Astrocyte (in vitro differentiated cells and primary cell): Measurements from ENCODE around the gene OSBPL6. TPM values are rescaled to one million over a fixed set of nuclear protein-coding genes. Genes with fewer than 3 reads are reported as not detected.

Experiments used
- DNase-seq: peaks from one replicate; pipeline ENCODE4 v3.0.0-alpha.2; 2010; ENCODE audit warnings: low read depth
- FAIRE-seq: peaks from 2 replicates; lab custom pipeline; 2011; peaks lifted over from hg19 to GRCh38; lab: Jason Lieb, UNC
- H2AFZ ChIP-seq: 2 replicates; pipeline ENCODE4 v1.6.0; 2012; ENCODE audit warnings: low read depth, low read length, inconsistent platforms
- H3K27ac ChIP-seq: 2 replicates; pipeline ENCODE4 v1.5.1; 2011; ENCODE audit warnings: low read depth, low read length, inconsistent platforms
- H3K27me3 ChIP-seq: 2 replicates; pipeline ENCODE4 v1.6.0; 2011; ENCODE audit warnings: low read length, inconsistent platforms; ENCODE audit not compliant: insufficient read depth
- H3K36me3 ChIP-seq: 2 replicates; pipeline ENCODE4 v1.5.1; 2011; ENCODE audit warnings: low read length, inconsistent platforms; ENCODE audit not compliant: insufficient read depth
- H3K4me1 ChIP-seq: 2 replicates; pipeline ENCODE4 v1.5.1; 2011; ENCODE audit warnings: low read length, inconsistent platforms; ENCODE audit not compliant: insufficient read depth
- H3K4me2 ChIP-seq: 2 replicates; pipeline ENCODE4 v1.6.0; 2012; ENCODE audit warnings: low read length, inconsistent platforms
- H3K4me3 ChIP-seq: 2 replicates; pipeline ENCODE4 v1.5.1; 2011; ENCODE audit warnings: low read depth, mild to moderate bottlenecking, low read length, inconsistent platforms; ENCODE audit not compliant: insufficient read depth
- H3K79me2 ChIP-seq: 2 replicates; pipeline ENCODE4 v1.6.0; 2012; ENCODE audit warnings: mild to moderate bottlenecking, low read length, inconsistent platforms; ENCODE audit not compliant: insufficient read depth
- H3K9ac ChIP-seq: 2 replicates; pipeline ENCODE4 v1.6.0; 2012; ENCODE audit warnings: mild to moderate bottlenecking, low read length, inconsistent platforms
- H3K9me3 ChIP-seq: 2 replicates; pipeline ENCODE4 v1.5.1; 2012; ENCODE audit warnings: low read depth, mild to moderate bottlenecking, low read length, inconsistent platforms; ENCODE audit not compliant: insufficient read depth
- H4K20me1 ChIP-seq: 2 replicates; pipeline ENCODE4 v1.6.0; 2012; ENCODE audit warnings: low read length, inconsistent platforms; ENCODE audit not compliant: insufficient read depth
- H3K27ac Mint-ChIP-seq: one replicate; pipeline ENCODE4 v1.8.0; 2021; ENCODE audit warnings: mild to moderate bottlenecking, mixed read lengths; ENCODE audit not compliant: unreplicated experiment
- H3K27me3 Mint-ChIP-seq: one replicate; pipeline ENCODE4 v1.8.0; 2021; ENCODE audit warnings: low read depth, mixed read lengths; ENCODE audit not compliant: unreplicated experiment
- H3K36me3 Mint-ChIP-seq: one replicate; pipeline ENCODE4 v1.8.0; 2021; ENCODE audit warnings: low read depth, mixed read lengths; ENCODE audit not compliant: unreplicated experiment
- H3K4me1 Mint-ChIP-seq: one replicate; pipeline ENCODE4 v1.8.0; 2021; ENCODE audit warnings: low read depth, mixed read lengths; ENCODE audit not compliant: unreplicated experiment
- H3K4me3 Mint-ChIP-seq: one replicate; pipeline ENCODE4 v1.8.0; 2021; ENCODE audit warnings: mild to moderate bottlenecking, moderate library complexity, mixed read lengths; ENCODE audit not compliant: unreplicated experiment
- H3K9me3 Mint-ChIP-seq: one replicate; pipeline ENCODE4 v1.8.0; 2021; ENCODE audit warnings: mild to moderate bottlenecking, mixed read lengths; ENCODE audit not compliant: unreplicated experiment
- EZH2 ChIP-seq: IDR thresholded peaks from 2 replicates; pipeline ENCODE4 v1.6.1; 2012; ENCODE audit warnings: mild to moderate bottlenecking, low read length, inconsistent platforms; ENCODE audit not compliant: insufficient read depth
- total RNA-seq: library from RNA; stranded (reverse); gene quantifications from 2 replicates; pipeline ENCODE4 v1.2.1, GENCODE V29; 2021
- TF ChIP-seq, protein P1 (sequence below): IDR thresholded peaks from 2 replicates; pipeline ENCODE4 v1.5.1; 2011; ENCODE audit warnings: low read depth, mild to moderate bottlenecking, inconsistent platforms, low read length, moderate library complexity; ENCODE audit not compliant: insufficient read depth

The OSBPL6 gene
- total RNA-seq, 1 donor from 2014 or later, result 13.4 TPM

DNA sequence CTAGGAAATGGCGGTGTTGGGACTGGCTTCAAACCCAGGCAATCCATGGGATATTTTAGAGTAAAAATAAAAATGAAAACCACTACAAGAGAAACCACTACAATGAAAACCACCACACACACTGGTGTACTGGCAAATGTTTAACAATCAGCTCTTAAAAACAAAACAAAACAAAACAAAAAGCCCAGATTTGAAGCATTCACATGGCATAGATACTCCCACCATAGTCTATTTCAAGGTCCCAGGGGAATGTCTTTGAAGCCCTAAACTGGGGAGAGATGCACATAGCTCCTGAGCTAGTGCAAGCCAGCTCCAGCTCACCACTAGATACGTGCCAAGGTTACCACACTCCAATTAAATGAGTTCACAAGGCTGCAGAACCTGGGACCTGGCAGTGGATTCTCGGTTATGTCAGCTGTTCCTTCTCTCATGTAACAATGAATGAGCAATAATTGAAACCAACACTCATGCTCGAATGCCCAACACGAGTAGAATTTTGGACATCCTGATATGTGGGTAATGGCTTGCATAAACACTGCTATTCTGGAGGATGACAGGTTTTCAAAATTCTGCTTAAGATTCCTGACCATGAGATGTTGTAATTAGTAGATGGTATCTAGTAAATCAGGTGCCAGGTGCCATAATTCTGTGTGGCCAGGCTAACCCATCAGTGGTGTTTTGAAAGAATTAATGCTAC is 102.2 kb downstream of the OSBPL6 start:
- Histone ChIP-seq H3K36me3 (no peaks in the 10 kb centered on the region), H3K4me1 (no peaks in the 10 kb centered on the region), H3K79me2 (no peaks in the 10 kb centered on the region), H3K4me3 (no peak overlapping the region), H3K9me3 (no peaks in the 10 kb centered on the region), H3K4me2 (no peak overlapping the region), H3K27ac (no peak overlapping the region), H4K20me1 (no peaks in the 10 kb centered on the region), H2AFZ (no peak overlapping the region), H3K27me3 (no peaks in the 10 kb centered on the region), H3K9ac (no peak overlapping the region)
- H3K4me3 Mint-ChIP-seq, result no peak overlapping the region
- H3K9me3 Mint-ChIP-seq, result no peaks in the 10 kb centered on the region
- no peak for TF ChIP-seq EZH2
- TF ChIP-seq, protein P1, sequence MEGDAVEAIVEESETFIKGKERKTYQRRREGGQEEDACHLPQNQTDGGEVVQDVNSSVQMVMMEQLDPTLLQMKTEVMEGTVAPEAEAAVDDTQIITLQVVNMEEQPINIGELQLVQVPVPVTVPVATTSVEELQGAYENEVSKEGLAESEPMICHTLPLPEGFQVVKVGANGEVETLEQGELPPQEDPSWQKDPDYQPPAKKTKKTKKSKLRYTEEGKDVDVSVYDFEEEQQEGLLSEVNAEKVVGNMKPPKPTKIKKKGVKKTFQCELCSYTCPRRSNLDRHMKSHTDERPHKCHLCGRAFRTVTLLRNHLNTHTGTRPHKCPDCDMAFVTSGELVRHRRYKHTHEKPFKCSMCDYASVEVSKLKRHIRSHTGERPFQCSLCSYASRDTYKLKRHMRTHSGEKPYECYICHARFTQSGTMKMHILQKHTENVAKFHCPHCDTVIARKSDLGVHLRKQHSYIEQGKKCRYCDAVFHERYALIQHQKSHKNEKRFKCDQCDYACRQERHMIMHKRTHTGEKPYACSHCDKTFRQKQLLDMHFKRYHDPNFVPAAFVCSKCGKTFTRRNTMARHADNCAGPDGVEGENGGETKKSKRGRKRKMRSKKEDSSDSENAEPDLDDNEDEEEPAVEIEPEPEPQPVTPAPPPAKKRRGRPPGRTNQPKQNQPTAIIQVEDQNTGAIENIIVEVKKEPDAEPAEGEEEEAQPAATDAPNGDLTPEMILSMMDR, result no peak
- H3K4me1 Mint-ChIP-seq, result no peaks in the 10 kb centered on the region
- DNase-seq (no peak), FAIRE-seq (no peak)
- no peaks in the 10 kb centered on the region for H3K27me3 Mint-ChIP-seq
- no peak overlapping the region for H3K27ac Mint-ChIP-seq
- no peaks in the 10 kb centered on the region for H3K36me3 Mint-ChIP-seq

DNA sequence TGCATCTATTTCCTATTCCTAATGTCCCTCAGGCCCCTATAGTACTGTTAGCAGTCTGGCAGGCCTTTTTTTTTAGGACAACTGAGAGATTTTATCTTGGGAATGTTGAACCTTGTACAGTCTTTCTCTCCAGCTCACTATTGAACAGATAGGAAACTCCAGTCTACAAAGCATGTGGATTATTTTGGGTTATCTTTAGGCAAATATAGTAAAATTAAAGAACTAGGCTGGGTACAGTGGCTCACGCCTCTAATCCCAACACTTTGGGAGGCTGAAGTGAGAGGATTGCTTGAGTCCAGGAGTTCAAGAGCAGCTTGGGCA is 102.7 kb downstream of the OSBPL6 start:
- DNase-seq (no peak), FAIRE-seq (no peak)
- H3K27ac Mint-ChIP-seq, result no peak overlapping the region
- no peaks in the 10 kb centered on the region for H3K4me1 Mint-ChIP-seq
- Histone ChIP-seq H3K27me3 (no peaks in the 10 kb centered on the region), H2AFZ (no peak overlapping the region), H3K4me1 (no peaks in the 10 kb centered on the region), H3K4me3 (no peak overlapping the region), H3K27ac (no peak overlapping the region), H3K4me2 (no peak overlapping the region), H3K79me2 (no peaks in the 10 kb centered on the region), H3K36me3 (no peaks in the 10 kb centered on the region), H3K9me3 (no peaks in the 10 kb centered on the region), H3K9ac (no peak overlapping the region), H4K20me1 (no peaks in the 10 kb centered on the region)
- no peaks in the 10 kb centered on the region for H3K9me3 Mint-ChIP-seq
- H3K36me3 Mint-ChIP-seq, result no peaks in the 10 kb centered on the region
- TF ChIP-seq, protein P1, result no peak
- TF ChIP-seq EZH2, result no peak
- H3K4me3 Mint-ChIP-seq, result no peak overlapping the region
- no peaks in the 10 kb centered on the region for H3K27me3 Mint-ChIP-seq

DNA sequence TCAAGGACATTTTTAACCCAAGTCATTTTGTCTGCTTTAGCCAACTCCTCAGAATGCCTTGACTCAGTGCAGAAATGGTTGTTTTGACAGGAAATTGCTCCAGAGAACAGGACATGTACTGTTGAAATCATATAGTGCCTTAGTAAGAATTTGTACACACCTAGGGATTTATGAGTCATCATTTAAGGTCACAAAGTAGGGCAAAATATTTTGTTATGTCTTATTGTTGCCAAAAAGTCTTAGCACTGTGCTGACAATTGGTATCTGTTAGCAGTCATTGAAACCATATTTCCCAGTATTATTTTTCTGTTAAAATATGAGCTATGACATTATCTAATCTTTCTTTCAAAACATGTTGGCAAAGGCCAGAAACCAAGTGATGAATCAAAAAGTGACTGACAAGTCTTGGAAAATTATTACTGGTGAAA is 104.5 kb downstream of the OSBPL6 start:
- peak; percentile 45 for DNase-seq
- Histone ChIP-seq H3K9me3 (no peaks in the 10 kb centered on the region), H3K9ac (no peak overlapping the region), H3K4me1 (no peaks in the 10 kb centered on the region), H3K4me2 (no peak overlapping the region), H3K79me2 (no peaks in the 10 kb centered on the region), H3K36me3 (no peaks in the 10 kb centered on the region), H3K27me3 (no peaks in the 10 kb centered on the region), H2AFZ (no peak overlapping the region), H3K27ac (no peak overlapping the region), H4K20me1 (no peaks in the 10 kb centered on the region), H3K4me3 (no peak overlapping the region)
- FAIRE-seq, result peak; percentile 65
- Mint-ChIP-seq H3K9me3 (no peaks in the 10 kb centered on the region), H3K27ac (no peak overlapping the region), H3K36me3 (no peaks in the 10 kb centered on the region), H3K4me1 (peaks cover 3% of the 10 kb centered on the region), H3K4me3 (no peak overlapping the region), H3K27me3 (no peaks in the 10 kb centered on the region)
- TF ChIP-seq, protein P1, result no peak
- TF ChIP-seq EZH2, result no peak
